Stimulated activated CD4-positive, alpha-beta T cell treated with anti-CD3 and anti-CD28 coated beads, Interleukin-1b, Interleukin-23, amount 100 ng/mL, for 48 hours (primary cell): ENCODE data around the gene CEP83.
"Not testable (repeated sequence)": the region's sequence is repeated elsewhere in the genome, so short reads cannot be mapped to it uniquely, and the experiment has no call there.

Experiments used
- DNase-seq: peaks from one replicate; pipeline ENCODE4 v3.0.0-alpha.2; 2020

Gene CEP83

DNA sequence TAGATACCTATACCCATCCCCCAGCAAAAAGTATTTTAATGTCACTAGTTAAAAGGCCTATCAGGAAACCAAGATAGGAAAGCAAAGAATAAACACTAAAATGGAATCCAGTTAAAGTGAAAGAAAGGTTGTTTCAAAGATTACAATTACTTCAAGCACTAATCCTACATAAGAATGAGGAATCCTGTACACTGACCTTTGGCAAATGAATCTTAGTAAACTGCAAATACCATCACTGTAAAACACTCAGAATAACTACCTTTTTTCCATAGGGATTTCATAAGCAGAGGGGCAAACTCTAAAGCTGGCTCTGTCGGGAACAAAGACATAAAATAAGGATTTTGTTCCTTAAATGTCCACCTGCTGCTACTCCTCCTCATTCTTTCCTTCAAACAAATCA, 25.9 kb downstream of the CEP83 start:
- no peak for DNase-seq

DNA sequence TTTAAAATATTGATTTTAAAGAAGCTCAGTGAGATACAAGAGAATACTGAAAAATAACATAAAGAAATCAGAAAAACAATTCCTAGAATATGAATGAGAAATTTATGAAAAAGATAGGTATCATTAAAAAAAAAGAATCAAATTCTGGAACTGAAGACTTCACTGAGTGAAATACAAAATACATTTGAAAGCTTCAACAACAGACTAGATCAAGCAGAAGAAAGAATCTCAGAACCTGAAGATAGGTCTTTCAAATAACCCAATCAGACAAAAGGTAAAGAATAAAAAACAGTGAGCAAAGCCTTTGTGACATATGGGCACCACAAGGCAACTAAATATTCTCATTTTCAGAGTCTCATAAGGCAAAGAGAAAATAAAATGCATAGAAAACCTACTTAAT, 29.4 kb downstream of the CEP83 start:
- DNase-seq: no peak

DNA sequence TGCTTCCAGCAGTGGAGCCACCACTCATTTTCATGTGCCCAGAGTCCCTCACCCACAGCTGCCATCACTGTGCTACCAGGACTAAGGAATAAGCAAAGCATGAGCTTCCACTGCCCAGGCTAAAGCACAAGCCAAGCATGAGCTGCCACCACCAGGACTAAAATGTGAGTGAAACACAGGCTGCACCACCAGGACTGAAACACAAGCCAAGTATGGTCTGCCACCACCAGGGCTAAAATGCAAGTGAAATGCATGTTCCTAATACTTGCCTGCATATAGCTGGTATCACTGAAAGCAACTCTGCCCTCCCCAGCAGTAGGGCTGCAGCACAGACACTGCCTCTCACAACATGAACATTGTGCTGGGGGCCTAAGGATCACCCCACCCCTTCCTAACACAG, 30.0 kb downstream of the CEP83 start:
- DNase-seq: no peak

DNA sequence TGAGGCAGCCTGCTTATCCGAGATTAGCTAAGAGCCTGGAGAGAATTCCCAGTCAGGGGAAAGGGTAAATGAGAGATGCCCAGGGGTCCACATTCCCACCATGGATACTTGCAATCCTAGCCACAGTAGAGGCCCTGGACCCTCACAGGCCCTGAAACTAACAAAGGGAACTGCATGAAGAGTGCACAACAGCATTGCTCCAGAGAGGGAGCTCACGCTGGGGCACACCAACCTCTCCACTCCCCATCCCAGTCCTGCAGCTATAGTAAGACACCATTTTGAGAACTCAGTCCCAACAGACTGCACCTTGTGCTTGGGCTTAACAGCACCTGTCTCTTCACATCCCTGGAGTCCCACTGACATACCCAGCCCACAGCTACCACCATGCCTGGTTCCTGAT, 30.5 kb downstream of the CEP83 start:
- no peak for DNase-seq

DNA sequence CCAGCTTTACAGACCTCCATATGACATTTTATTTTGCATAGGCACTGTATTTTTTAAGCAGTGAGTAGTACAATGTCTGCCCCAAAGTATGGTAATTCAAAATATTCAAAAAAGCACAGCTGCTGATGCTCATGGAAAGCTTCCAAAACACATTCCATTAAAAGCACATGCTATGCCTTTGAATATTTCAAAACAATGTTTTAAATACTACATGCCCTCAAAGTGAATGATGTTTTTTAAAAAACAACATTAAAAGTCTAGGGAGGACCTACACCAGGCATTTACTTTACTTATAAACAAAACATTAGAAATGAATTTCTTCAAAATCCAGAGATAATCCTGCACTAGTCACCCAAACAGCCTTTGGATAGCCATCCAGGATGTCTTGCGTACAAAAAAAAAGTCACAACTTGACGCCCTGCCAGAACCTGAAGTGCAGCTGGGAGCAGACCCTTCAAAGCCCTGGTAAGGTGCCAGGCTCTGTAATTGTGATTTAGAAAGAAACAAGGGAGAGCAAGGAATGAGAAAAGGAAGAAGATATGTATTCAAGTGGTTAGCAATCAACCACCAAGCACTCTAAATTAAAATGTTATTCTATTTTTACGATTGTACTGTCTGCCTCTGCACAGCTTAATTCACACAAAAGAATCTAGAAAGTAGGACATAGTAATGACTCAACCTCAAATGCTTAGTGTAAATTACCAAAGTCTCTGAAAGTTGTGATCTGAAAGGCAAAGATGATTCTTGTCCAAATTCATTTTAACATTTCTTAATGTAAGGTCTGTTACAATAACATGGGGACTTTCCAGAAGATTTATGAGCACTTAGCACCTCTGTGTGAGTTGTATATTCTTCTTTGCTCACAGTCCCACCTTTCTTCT, 31.9 kb downstream of the CEP83 start:
- DNase-seq: no peak

DNA sequence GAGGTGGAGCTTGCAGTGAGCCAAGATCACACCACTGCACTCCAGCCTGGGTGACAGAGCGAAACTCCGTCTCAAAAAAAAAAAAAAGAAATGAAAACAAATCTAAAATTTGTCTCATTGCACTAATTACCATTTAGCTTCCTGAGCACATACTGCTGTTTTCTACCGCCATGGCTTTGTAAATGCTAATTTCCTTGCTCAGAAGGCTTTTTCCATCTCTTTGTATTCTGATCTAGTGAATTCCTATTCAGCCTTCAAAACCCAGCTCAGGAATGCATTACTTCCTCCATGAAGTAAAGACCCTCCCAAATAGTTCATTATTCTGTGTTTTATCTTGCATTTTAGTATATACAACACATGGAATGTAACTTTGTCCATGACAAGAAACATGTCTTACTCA, 33.6 kb downstream of the CEP83 start:
- DNase-seq: no peak

DNA sequence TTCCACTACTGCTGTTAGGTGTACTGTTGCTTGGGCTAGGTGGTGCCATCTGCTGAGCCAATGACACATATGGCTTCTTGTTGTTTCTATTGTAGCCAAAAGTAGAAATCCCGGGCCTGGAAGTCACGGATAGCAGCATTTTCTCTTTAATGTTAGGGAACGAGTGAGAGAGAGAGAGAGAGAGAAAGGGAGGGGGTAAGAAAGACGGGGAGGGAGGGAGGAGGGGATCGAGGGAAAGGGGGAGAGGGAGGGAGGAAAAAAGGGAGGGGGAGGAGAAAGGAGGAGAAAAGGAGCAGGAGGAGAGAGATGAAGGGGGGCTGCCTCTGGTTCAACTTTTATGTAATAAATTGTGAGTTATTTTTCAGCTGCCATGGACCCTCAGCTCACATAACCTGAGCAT, 34.8 kb downstream of the CEP83 start:
- not testable (repeated sequence) for DNase-seq

DNA sequence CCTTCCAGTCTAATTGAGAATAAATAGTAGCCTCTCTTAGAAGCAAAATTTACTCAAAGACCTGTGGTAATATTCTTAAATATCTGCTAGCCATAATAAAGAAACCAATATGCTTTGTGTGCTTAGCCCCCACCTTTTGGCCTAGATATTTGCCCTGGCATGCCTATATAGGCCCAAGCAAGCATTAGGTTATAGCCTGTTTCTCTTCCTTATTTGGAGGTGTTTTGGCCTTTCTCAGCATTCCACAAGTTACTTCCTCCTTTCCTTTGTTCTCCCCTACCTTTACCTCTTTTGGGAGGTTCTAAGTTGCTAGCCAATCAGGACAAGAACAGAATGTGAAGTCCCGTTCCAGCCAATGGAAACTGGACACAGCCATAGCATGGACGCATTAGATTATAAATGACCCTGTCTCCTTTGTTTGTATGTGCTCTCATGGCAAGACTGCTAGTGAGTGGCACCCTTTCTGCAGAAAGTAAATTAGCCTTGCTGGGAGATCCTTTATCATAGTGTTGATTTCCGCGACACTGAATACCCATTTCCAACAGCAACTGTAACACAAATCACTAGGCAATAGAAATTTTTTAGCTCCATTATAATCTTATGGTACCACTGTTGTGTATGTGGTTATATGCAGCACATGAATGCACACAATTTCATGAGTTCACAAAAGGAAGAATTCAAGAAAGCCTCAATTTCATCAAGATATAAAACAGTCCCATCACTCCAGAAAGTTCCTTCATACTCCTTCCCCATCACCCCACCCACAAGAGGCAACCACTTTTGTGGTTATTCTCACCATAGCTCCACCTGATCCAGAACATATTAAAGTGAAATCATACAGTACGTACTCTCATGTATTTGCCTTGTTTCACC, 37.6 kb downstream of the CEP83 start:
- no peak for DNase-seq

DNA sequence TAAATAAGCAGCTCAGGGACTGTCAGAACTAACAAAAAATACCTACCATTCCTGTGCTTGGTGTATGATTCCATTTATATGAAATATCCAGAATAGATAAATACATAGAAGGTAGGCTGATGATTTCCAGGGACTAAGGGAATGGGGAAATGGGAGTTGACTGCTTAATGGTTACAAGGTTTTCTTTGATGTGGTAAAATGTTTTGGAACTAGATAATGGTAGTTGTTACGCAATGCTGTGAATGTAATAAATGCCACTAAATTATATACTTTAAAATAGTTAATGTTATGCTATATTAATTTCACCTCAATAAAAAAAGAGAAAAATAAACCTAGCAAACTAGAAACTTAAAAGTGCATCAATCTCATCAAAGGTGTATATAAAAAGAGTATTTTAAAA, 41.1 kb downstream of the CEP83 start:
- DNase-seq: no peak

DNA sequence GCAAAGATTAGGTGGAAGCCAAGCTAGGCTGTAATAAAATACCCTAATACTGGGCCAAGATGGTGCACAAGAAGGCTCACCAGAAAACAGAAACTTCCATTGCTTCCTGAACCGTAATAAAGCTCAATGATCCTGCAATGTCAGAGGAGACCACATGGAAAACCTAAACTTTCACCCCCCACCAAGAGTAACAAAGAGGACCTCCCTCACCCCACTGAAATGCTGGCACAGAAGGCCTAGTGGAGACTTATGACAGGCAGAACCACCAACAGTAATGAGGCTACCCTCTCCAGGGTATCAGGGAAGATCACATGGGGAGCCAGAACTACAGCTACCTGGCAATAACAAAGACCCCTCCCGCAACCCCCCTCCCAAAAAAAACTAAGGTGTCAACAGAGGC, 43.1 kb downstream of the CEP83 start:
- no peak for DNase-seq

DNA sequence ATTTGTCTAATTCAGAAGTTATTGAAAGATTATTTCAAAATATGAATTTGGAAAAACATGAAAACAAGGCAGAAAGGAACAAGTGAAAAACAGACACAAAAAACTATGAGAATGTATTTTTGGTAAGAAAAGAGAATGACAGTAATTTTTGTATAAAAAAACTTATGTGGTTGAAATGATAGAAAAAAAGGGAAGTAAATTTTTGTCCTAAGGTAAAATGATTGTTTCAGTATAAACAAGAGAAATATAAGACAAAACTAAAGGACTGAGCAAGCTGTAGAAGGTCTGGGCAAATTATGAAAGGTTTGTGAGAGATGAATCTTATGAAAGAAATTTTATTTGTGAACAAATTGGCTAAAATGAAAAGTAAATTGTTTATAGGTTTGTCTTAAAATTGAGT, 44.6 kb downstream of the CEP83 start:
- DNase-seq: no peak

DNA sequence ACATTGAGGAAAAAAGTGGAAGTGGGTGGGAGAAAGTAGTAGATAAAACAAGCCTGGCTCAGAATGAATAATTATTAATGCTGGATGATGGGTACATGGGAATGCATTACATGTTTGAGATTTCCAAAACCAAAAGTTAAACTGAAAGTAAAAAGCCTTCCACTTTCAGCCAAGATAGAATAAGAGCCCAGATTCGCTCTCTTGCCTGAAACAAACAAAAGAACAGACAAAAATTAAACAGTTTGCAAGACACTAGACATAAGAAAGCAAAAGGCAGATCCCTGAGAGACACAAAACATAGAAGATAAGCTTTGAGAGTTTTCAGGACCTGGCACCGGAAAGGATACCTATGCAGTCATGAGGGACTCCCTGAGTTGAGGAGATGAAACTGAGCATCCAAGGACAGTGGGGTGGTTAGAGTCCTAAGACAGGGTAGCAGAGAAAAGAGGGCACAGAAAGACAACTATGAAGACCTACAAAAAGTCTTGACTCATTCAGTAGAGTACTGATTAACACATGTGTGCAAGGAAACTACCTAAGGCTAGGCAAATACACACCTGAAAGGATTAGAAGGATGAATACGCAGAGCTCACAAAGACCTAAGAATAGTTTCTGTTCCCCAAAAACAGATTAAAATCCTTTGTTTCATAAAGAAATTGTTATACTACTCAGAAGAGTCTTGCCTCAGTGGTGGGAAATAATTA, 54.1 kb downstream of the CEP83 start:
- DNase-seq: no peak

DNA sequence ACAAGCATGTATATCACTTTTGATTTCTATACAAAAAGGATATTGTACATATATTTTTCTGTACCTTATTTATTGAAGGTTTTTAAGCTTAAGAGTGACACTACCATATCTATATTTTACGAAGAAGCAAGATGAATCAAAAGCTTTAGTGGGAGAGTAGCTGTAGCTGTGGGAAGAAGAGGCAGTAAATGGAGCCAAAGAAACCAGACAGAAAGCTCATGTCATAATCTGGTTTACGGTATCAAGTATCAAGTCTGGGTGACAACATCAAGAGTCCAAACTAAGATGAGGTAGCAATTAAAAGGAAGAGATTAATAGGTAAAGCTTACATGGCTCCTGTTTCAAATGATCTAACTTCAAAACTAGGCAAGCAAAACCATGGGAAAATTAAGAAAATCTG, 54.8 kb downstream of the CEP83 start:
- DNase-seq: no peak

DNA sequence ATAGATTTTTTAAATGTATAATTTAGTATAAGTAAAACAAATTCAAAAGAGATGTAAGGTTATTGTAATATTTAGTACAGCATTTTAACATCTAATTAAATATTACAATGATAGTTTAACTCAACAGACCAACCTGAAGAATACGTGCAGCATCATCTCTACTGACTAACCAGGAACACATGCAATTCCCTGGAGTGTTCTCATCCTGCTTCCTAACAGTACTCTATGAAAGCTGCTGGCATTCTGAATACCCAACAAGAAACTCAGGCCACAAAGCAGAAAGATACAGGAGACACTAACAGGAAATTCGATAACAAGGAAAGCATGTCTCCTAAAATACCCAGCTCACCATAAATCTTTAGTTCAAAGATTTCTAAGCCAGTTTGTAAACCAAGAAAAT, 58.3 kb downstream of the CEP83 start:
- DNase-seq: no peak

DNA sequence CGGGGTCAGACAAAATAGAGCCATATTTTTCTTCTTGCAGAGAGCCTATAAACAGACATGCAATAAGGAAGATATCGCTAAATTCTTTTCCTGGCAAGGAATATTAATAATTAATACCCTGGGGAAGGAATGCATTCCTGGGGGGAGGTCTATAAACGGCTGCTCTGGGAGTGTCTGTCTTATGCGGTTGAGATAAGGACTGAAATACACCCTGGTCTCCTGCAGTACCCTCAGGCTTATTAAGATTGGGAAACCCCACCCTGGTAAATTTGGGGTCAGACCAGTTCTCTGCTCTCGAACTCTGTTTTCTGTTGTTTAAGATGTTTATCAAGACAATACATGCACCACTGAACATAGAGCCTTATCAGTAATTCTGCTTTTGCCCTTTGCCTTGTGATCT, 61.0 kb downstream of the CEP83 start:
- DNase-seq: not testable (repeated sequence)

DNA sequence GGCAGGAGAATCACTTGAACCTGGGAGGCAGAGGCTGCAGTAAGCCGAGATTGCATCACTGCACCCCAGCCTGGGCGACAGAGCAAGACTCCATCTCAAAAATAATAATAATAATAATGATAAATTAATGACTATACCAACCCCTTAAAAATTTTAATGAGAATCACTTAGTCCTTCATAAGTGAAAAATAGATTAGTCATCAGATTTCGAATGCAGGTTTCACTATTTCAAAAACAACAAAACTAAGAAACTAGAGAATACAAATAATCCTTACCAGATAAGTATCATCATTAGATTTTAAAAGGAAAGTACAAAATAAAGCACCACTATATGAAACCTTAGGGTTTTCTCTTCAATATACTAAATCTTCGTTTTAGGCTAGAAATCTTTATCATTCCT, 62.3 kb downstream of the CEP83 start:
- no peak for DNase-seq

DNA sequence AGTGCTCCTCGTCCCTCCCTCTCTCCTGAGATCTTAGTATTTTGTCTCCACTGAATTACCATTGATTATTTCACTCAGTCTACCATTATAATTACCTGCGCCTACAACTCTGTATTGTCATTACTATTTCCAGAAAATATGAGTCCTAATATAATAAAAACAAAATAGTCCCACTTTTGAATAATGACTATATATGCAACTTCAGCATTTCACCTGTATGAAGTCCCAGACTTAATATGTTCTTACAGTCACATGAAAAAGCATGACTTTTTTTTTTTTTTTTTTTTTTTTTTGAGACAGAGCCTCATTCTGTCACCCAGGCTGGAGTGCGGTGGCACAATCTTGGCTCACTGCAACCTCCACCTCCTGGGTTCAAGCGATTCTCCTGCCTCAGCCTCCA, 63.7 kb downstream of the CEP83 start:
- DNase-seq: not testable (repeated sequence)

DNA sequence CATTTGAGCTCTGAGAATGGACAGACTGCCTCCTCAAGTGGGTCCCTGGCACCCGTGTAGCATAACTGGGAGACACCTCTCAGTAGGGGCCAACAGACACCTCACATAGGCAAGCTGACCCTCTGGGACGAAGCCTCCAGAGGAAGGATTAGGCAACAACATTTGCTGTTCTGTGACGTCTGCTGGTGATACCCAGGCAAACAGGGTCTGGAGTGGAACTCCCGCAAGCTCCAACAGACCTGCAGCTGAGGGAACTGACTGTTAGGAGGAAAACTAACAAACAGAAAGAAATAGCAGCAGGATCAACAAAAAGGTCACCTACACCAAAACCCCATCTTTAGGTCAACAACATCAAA, 69.6 kb downstream of the CEP83 start:
- DNase-seq: no peak

DNA sequence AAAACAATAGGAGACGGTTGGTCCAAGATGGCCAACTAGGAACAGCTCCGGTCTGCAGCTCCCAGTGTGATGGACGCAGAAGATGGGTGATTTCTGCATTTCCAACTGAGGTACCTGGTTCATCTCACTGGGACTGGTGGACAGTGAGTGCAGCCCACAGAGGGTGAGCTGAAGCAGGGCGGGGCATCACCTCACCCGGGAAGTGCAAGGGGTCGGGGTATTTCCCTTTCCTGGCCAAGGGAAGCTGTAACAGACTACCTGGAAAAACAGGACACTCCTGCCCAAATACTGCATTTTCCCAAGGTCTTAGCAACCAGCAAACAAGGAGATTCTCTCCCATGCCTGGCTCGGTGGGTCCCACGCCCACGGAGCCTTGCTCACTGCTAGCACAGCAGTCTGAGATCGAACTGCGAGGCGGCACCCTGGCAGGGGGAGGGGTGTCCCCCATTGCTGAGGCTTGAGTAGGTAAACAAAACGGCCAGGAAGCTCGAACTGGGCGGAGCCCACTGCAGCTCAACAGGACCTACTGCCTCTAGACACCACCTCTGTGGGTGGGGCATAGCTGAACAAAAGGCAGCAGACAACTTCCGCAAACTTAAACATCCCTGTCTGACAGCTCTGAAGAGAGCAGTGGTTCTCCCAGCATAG, 70.1 kb downstream of the CEP83 start:
- not testable (repeated sequence) for DNase-seq

DNA sequence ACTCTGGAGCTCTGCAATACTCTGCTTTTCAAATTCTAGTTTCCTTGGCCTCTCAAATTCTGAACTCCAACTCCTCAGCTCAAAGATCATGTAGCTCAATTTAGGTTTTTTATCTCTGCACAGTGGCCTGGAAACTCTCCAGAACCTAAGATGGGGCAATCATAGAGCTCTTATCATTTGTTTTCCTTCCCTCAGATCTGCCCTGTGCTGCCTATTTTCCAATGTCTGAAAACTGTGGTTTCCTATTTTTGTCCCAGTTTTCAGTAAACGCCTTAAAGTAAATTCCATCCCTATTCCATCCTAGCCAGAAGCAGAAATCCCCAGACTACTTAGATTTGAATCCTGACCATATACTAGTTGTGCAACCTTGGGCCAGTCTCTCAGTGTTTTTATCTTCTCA, 73.2 kb downstream of the CEP83 start:
- no peak for DNase-seq

DNA sequence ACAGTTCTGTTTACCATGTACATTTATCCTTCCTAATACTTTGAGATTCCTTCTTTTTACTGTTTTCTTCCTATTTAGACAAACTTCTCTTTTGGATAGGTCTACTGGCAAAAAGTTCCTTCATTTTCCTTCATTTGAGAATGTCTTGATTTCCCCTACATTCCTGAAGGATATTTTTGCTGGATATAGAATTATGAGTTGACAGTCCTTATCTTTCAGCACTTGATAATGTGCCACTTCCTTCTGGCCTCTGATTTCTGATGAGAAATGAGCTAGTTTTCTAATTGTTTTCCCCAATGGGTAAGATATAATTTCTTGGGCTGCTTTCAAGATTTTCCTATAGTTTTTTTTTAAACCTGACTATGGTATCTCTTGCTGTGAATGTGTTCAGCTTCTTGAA, 75.6 kb downstream of the CEP83 start:
- DNase-seq: no peak

DNA sequence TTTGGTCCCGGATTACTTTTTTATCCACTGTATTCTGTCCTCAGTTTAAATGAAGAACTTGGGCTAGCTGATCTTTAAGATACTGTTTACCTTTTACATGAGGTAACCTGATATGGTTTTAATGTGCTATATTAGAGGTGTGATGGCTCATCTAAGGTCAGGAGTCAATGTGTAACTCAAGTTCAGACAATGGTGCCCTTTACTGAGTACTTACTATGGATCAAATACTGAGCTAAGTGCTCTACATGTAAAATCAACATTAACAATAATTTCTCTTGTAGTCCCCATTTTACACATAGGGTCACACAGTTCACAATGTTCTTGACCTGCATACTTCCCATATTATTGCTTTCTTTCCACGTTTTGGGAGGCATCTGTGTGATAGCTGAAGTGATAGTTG, 79.2 kb downstream of the CEP83 start:
- DNase-seq: no peak

DNA sequence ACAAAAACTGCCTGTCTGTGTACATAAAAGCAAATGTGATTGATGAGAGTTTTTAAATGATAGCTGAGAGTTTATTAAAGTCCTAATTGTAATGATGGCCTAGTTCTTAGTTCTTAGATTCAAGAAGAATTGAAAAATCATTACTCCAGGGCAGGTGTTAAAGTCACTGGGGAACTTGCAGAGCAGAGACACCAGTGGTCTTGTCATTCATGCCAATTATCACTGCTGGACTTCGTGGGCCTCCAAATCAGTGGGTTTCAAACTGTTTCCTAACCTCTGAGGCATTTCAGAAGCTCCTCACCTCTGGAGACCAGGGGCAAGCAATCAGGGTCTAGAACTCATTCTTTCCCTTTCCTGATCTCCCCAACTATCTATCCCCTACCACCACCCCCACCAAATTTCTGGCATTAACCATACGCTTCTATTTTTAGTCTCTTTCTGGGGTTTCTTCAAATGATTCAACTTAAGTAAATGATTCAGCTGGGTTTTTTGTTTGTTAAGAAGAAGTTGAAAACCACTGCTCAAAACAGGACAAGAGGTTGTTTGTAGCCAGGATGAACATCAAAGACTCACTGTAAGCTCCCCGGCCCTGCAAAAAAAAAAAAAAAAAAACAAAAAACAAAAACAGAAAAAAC, 80.1 kb downstream of the CEP83 start:
- DNase-seq: no peak
